IPS DF 6.9 (cell line): Measurements from ENCODE around the gene CHRNG.

ENCODE experiments used
- DNase-seq: peaks from one replicate; pipeline ENCODE4 v3.0.0-alpha.2; 2013; ENCODE audit warnings: low read depth, low spot score
- H3K27ac ChIP-seq: one replicate; pipeline ENCODE4 v1.5.1; 2013; ENCODE audit warnings: low read length, control low read depth
- H3K27me3 ChIP-seq: 2 replicates; pipeline ENCODE4 v1.6.1; 2013; ENCODE audit warnings: mild to moderate bottlenecking, low read length; ENCODE audit not compliant: control insufficient read depth, insufficient read depth
- H3K36me3 ChIP-seq: 2 replicates; pipeline ENCODE4 v1.6.1; 2013; ENCODE audit warnings: low read length; ENCODE audit not compliant: control insufficient read depth, insufficient read depth
- H3K4me1 ChIP-seq: 2 replicates; pipeline ENCODE4 v1.6.1; 2013; ENCODE audit warnings: low read length; ENCODE audit not compliant: control insufficient read depth, insufficient read depth
- H3K4me3 ChIP-seq: 2 replicates; pipeline ENCODE4 v1.5.1; 2013; ENCODE audit warnings: mild to moderate bottlenecking, low read length
- H3K9me3 ChIP-seq: 2 replicates; pipeline ENCODE4 v1.6.1; 2013; ENCODE audit warnings: low read length, inconsistent platforms; ENCODE audit not compliant: control insufficient read depth, insufficient read depth
- WGBS: extraction: QIAGEN DNeasy Blood & Tissue Kit; methylation state at CpG from one replicate; pipeline ENCODE4 v1.1.7; 2013; ENCODE audit warnings: mixed read lengths, missing lambda C conversion rate; ENCODE audit not compliant: insufficient read length, insufficient coverage; 5-methylcytosine and 5-hydroxymethylcytosine counted together

CHRNG gene

DNA sequence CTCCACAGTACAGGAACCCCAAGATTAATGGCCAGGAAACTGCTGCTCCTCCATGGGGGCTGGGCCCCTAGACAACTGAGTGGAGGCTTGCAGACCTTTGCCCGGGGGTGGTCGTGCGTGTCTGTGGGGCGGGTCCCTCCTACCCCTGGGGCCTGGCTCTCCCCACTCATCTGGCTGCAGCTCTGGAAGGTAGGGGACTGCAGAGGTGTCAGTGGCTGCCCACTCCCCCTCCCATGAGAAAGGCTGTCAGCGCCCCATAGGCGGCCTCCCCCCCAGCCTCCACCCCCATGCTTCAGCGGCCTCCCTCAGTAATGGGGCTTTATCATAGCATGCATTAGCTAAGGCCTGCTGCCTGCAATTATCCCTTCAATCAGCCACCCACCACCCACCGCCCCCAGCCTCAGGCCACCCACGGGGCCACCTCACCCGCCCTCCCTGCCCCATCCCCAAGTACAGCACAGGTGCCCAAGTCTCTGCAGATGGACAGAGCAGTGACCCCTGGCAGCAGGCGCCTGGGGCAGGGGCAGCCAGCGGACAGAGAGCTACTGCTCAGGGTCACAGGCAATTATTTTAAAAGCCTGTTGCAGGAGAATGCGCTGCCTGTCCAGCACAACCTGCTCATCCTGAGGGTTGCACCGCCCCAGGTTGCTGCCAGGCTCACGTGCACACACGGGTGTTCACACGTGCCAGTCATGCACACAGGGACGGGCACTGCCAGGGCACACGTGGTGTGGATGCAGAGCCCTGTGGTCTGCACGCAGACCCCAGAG is 42.8 kb upstream of the CHRNG start:
- WGBS: no CpG with 5 or more reads among the region's 20 CpGs

GRCh38 chr2:232497348-232497747 is 42.1 kb upstream of the CHRNG start:
- no peaks in the 10 kb centered on the region for H3K36me3 ChIP-seq
- H3K27me3 ChIP-seq: no peaks in the 10 kb centered on the region
- H3K4me3 ChIP-seq: no peak overlapping the region
- WGBS: no CpG with 5 or more reads among the region's 13 CpGs
- H3K4me1 ChIP-seq: peaks cover 5% of the 10 kb centered on the region
- no peak overlapping the region for H3K27ac ChIP-seq
- DNase-seq: no peak
- H3K9me3 ChIP-seq: no peaks in the 10 kb centered on the region

More for the DNA sequence above, 42.8 kb upstream of the CHRNG start:
- no peaks in the 10 kb centered on the region for H3K27me3 ChIP-seq
- H3K9me3 ChIP-seq: no peaks in the 10 kb centered on the region
- no peaks in the 10 kb centered on the region for H3K36me3 ChIP-seq
- H3K27ac ChIP-seq: no peak overlapping the region
- no peak overlapping the region for H3K4me3 ChIP-seq
- H3K4me1 ChIP-seq: peaks cover 5% of the 10 kb centered on the region; the same call in 1 of the 2 replicates
- DNase-seq: no peak

GRCh38 chr2:232498452-232498851 is 41.0 kb upstream of the CHRNG start:
- H3K27me3 ChIP-seq: peaks cover under 1% of the 10 kb centered on the region; the same call in 1 of the 2 replicates
- no peak overlapping the region for H3K4me3 ChIP-seq
- no peak overlapping the region for H3K27ac ChIP-seq
- 100% methylated on average over 3 of the region's 3 CpGs for WGBS
- H3K4me1 ChIP-seq: peaks cover 8% of the 10 kb centered on the region
- DNase-seq: no peak
- no peaks in the 10 kb centered on the region for H3K36me3 ChIP-seq
- no peaks in the 10 kb centered on the region for H3K9me3 ChIP-seq

DNA sequence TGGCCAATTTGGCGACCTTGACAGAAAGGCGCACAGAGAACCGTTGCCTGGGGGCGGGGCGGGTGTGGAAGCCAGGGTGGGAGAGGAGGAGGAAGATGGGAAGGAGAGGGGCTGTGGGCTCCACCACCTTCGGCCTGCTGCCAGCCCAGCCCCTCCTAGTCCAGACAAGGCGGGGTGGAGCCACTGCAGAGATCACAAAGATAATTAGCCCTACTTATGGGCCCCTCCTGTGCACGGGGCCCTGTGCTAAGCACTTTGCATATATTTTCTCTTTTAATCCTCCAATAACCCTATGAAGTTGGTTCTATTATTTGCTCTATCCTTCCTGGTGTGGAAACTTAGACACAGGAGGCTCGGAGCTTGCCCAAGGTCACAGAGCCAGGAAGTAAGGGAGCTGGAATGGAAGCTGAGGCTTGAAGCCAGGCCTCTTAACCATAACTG is 38.1 kb upstream of the CHRNG start:
- no peak overlapping the region for H3K4me3 ChIP-seq
- peaks cover 17% of the 10 kb centered on the region for H3K27me3 ChIP-seq
- no peaks in the 10 kb centered on the region for H3K9me3 ChIP-seq
- H3K36me3 ChIP-seq: no peaks in the 10 kb centered on the region
- H3K27ac ChIP-seq: no peak overlapping the region
- no peak for DNase-seq
- no CpG with 5 or more reads among the region's 9 CpGs for WGBS
- H3K4me1 ChIP-seq: peaks cover 6% of the 10 kb centered on the region

- Histone ChIP-seq H3K27me3 (peaks cover 17% of the 10 kb centered on the region), H3K4me3 (no peak overlapping the region), H3K4me1 (peaks cover 5% of the 10 kb centered on the region), H3K9me3 (no peaks in the 10 kb centered on the region), H3K27ac (no peak overlapping the region), H3K36me3 (no peaks in the 10 kb centered on the region)
- WGBS: no CpG with 5 or more reads among the region's 10 CpGs
- no peak for DNase-seq
Measured at GRCh38 chr2:232501794-232502390, 37.6 kb upstream of the CHRNG start.

DNA sequence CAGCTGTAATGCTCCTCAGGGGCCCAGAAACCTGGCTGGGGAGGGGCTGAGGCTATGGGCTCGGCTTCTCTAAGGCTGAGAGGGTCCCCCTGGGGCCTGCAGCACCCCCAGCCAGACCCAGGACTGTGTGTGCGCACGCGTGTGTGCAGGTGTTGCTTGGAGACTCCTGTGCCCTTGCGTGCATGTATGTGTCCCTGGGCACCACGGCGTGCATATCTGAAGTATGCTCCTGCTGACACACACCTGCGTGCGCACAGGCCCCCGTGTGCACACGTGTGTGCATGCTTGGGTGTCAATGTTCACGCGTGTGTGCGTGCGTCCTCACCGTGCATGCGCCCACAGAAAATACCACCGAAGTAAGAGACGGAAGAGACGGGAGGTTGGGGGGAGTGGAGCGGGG is 37.0 kb upstream of the CHRNG start:
- H3K27me3 ChIP-seq: peaks cover 17% of the 10 kb centered on the region
- H3K9me3 ChIP-seq: no peaks in the 10 kb centered on the region
- WGBS: no CpG with 5 or more reads among the region's 21 CpGs
- no peak overlapping the region for H3K27ac ChIP-seq
- peak overlapping the region; percentile 73; the same call in 1 of the 2 replicates for H3K4me3 ChIP-seq
- no peak for DNase-seq
- H3K36me3 ChIP-seq: no peaks in the 10 kb centered on the region
- peaks cover 4% of the 10 kb centered on the region for H3K4me1 ChIP-seq

- no peaks in the 10 kb centered on the region for H3K9me3 ChIP-seq
- H3K4me3 ChIP-seq: peak overlapping the region; percentile 73
- H3K36me3 ChIP-seq: no peaks in the 10 kb centered on the region
- H3K4me1 ChIP-seq: peaks cover 4% of the 10 kb centered on the region
- peaks cover 17% of the 10 kb centered on the region for H3K27me3 ChIP-seq
- no peak overlapping the region for H3K27ac ChIP-seq
- DNase-seq: no peak
- no CpG with 5 or more reads among the region's 75 CpGs for WGBS
Measured at GRCh38 chr2:232502911-232503808, 36.3 kb upstream of the CHRNG start.

DNA sequence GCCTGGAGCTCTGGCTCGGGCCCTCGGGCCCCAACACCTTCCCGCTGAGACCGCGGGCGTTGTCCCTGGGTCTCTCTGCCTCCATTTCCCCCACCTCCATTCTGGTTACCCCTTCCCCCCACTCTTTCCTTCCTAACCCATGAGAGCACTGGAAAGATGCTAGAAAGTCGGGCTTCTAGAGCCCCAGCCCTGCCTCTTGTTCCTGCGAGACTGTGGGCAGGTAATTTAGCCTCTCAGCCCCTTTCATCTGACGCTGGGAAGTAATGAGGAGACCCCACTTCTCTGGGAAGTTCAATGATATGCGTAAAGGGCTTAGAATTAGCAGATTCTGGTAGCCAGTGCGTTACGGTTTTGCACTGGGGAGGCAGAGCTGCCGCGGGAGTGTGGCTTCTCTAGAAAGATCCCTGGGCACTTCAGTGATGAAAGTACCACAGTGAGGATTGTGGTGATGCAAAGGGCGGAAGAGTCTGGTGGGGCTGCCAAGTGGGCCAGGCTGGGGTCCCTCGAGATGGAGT is 35.6 kb upstream of the CHRNG start:
- no peaks in the 10 kb centered on the region for H3K36me3 ChIP-seq
- no peak overlapping the region for H3K27ac ChIP-seq
- H3K4me1 ChIP-seq: peaks cover 4% of the 10 kb centered on the region
- no CpG with 5 or more reads among the region's 16 CpGs for WGBS
- DNase-seq: no peak
- H3K9me3 ChIP-seq: no peaks in the 10 kb centered on the region
- peaks cover 17% of the 10 kb centered on the region for H3K27me3 ChIP-seq
- peak overlapping the region; percentile 73; the same call in 1 of the 2 replicates for H3K4me3 ChIP-seq

GRCh38 chr2:232504438-232504837 is 35.1 kb upstream of the CHRNG start:
- Histone ChIP-seq H3K9me3 (no peaks in the 10 kb centered on the region), H3K27me3 (peaks cover 17% of the 10 kb centered on the region), H3K4me3 (no peak overlapping the region), H3K4me1 (peaks cover 4% of the 10 kb centered on the region), H3K27ac (no peak overlapping the region), H3K36me3 (no peaks in the 10 kb centered on the region)
- DNase-seq: no peak
- no CpG with 5 or more reads among the region's 2 CpGs for WGBS

- no peak for DNase-seq
- WGBS: no CpG with 5 or more reads among the region's 10 CpGs
Measured at GRCh38 chr2:232505856-232506255, 33.6 kb upstream of the CHRNG start.

More at GRCh38 chr2:232505856-232506255, 33.6 kb upstream of the CHRNG start:
- Histone ChIP-seq H3K27ac (no peak overlapping the region), H3K4me3 (no peak overlapping the region), H3K27me3 (peaks cover 17% of the 10 kb centered on the region), H3K36me3 (no peaks in the 10 kb centered on the region), H3K4me1 (peaks cover 4% of the 10 kb centered on the region), H3K9me3 (no peaks in the 10 kb centered on the region)
